GM19023 (cell line): Measurements from ENCODE around the gene ABCA3.
A peak's percentile ranks its signal among the peaks of the same experiment; 100 is the strongest.
"Not testable (repeated sequence)": the region's sequence is repeated elsewhere in the genome, so short reads cannot be mapped to it uniquely, and the experiment has no call there.

Experiments
- ATAC-seq: cut with Tn5 transposase; IDR thresholded peaks from one replicate; pipeline ENCODE4 v1.9.1; 2021; ENCODE audit warnings: mild to moderate bottlenecking, moderate library complexity; ENCODE audit not compliant: unreplicated experiment

The ABCA3 gene

DNA sequence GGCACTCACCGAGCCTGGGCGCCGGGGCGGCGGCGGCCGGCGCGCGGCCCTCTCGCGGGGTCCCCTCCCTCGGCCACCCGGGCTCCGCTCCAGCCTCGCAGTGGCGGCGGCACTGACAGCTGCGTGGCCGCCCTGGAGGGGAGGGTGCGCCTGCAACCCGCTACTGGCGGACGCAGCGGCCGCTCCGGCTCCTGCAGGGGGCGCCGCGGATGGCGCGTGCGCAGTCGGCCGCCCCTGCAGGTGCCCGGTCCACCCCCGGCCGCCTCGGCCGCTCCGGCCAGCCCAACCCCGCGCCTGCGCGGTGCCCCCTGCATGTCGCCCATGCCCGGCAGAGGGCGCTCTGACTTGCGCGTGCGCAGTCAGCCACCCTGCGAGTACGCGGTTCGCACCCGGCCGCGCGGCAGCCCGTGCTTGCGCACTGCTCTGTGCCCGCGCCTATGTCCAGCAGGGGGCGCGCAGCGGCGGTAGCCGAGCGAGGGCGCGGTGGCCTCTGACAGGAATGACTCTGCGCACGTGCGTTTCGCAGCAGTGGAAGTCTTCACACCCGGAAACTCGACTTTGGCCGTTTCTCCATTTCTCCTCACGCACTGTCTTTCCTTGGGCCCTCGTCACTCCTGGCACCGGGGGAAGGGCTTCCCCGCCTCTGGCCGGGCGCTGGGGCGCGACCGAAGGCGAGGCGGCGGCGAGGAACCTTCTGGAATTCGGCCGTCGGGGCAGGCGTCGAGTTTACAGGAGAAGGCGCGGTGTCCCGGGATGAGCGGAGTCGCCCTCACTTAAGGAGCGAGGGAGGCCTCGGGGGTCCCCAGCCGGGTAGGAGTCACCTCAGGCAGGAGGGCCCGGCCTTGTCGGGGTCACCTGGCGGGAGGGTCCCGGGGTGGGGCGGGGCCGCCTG lies at the start of gene ABCA3:
Gene ABCA3, minus strand, starts transcription at position 165 of the 892 bp plus-strand sequence. CDS start 14,262 bp downstream, outside the sequence.
- peak; percentile 83 for ATAC-seq

GRCh38 chr16:2388875-2389433 lies 48.4 kb upstream of the ABCA3 start:
- no peak for ATAC-seq

GRCh38 chr16:2388139-2388874 lies 47.8 kb upstream of the ABCA3 start:
- no peak for ATAC-seq

GRCh38 chr16:2386990-2387389 lies 46.5 kb upstream of the ABCA3 start:
- ATAC-seq, result no peak

- ATAC-seq, result not testable (repeated sequence)
These were observed 45.5 kb upstream of the ABCA3 start for GRCh38 chr16:2385982-2386381.

GRCh38 chr16:2385190-2385836 lies 44.8 kb upstream of the ABCA3 start:
- no peak for ATAC-seq

- no peak for ATAC-seq
These were observed 43.9 kb upstream of the ABCA3 start for GRCh38 chr16:2384426-2384825.

- no peak for ATAC-seq
These were observed 43.0 kb upstream of the ABCA3 start for GRCh38 chr16:2383501-2383900.

GRCh38 chr16:2374644-2375043 lies 34.1 kb upstream of the ABCA3 start:
- no peak for ATAC-seq

DNA sequence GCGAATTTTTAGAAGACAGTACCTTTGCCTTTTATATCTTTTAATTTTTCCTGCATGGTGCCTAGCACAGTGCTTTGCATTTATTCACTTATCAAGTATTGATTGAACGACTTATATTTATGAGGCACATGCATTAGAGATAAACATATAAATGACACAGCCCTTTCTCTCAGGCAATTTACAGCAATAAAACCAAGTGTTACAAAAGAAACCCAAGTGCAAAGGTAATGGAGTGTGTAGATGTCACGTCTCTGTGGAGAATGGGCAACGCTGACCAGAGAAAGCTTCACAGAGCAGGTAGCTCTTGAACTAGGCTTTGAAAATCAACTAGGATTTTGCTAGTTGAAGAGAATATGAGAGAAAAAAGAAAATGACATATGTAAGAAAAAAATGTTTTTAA lies 32.6 kb upstream of the ABCA3 start:
- no peak for ATAC-seq

DNA sequence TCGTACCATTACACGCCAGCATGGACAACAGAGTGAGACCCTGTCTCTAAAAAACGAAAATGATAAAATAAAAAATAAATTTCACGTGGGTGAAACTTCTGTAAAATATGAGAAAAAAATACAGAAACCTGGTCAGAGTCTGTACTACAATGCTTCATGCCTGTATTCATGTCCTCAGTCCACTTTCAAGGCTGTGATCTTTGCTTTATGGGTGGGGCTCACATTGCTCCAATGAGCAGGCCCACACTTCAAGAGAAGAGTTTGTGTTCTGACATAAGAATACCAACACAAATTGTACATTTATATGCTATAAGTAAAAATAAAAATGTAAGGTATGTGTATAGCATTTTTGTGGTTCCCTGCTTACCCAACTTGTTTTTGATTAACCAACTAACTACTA lies 32.2 kb upstream of the ABCA3 start:
- no peak for ATAC-seq

DNA sequence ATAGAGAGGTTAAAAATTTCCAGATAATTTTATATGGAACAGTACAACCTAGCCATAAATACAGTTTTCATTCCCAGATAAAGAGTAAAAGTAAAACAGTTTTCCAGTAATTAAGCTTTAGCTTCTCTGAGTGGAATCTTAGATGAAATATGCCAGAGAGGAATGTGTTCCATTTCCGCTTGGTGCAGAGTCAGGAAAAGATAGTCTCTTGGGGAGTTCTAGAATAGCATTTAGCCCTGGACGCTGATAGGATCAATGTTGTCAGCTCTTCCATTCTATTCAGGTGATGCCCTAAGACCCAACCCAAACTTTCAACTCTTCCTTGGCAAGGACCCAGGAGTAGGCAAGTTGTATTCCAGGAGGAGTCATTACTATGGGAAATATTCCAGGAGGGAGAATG lies 30.9 kb upstream of the ABCA3 start:
- no peak for ATAC-seq

GRCh38 chr16:2370721-2371120 lies 30.2 kb upstream of the ABCA3 start:
- no peak for ATAC-seq

GRCh38 chr16:2366660-2367309 lies 26.3 kb upstream of the ABCA3 start:
- no peak for ATAC-seq

DNA sequence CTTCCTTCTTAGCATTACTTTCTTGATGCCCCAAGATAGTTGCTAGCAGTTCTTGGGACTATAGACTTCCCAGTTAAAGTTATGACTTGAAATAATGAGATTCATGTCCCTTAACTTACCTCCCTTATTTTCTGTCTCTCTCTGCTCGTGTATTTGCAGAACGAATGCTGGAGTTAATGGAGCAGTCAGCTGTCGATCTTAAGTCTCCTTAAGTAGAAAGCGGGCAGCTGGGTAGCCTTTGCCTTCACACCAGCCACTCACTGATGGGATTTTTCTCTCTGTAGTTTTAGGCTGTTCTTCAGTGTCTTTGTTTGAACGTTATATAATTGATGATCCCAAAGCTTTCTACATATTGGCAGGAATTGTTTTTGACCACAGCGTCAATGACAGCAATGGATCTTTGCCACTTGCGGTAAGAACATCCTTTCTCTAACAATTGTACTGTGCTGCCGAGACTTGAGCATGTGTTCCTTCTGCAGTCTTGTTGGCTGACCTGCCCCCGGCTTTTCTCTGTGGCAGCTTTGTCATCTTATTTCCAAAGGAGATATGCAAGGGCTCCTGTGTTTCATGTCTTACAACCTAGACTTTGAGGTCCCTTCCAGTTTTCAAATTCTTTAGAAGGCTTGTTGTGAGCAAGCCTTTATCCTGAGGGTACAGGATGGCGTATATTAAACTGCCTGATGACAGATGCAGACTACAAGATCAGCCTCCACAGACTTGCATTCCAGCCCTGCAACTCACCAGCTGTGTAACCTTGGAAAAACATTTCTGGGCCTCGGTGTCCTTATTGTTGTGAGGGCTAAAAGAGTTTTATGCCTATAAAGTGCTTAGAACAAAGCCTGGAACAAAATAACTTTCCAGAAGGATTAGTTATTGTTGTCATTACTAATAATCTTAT lies 25.1 kb upstream of the ABCA3 start:
- ATAC-seq, result no peak

GRCh38 chr16:2364638-2365210 lies 24.2 kb upstream of the ABCA3 start:
- ATAC-seq, result no peak

- no peak for ATAC-seq
These were observed 21.7 kb upstream of the ABCA3 start for GRCh38 chr16:2362218-2362617.

- no peak for ATAC-seq
These were observed 20.6 kb upstream of the ABCA3 start for GRCh38 chr16:2361129-2361528.

DNA sequence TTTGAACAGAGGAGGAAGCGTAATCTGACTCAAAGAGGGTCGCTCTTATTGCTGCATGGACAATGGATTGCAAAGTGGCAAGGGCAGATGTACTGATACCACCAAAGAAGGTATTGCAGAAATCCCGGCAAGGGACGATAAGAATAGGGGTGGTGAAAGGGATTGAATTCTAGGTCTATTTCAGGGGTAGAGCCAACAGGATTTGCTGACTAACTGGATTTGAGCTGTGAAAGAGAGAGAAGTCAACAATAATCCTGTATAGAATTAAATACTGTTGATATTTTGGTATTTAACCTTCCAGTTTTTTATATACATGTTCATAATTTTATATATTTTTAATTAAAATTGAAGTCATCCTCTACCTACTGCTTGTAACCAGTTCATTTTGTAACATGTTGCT lies 19.4 kb upstream of the ABCA3 start:
- ATAC-seq, result no peak
